Measurements from ENCODE around the gene FAF1. TPM values are rescaled to one million over a fixed set of nuclear protein-coding genes. Genes with fewer than 3 reads are reported as not detected.

The FAF1 gene
- total and polyA plus RNA-seq, 8 donors: 47.4 to 58.3 (median 53.2) TPM

DNA sequence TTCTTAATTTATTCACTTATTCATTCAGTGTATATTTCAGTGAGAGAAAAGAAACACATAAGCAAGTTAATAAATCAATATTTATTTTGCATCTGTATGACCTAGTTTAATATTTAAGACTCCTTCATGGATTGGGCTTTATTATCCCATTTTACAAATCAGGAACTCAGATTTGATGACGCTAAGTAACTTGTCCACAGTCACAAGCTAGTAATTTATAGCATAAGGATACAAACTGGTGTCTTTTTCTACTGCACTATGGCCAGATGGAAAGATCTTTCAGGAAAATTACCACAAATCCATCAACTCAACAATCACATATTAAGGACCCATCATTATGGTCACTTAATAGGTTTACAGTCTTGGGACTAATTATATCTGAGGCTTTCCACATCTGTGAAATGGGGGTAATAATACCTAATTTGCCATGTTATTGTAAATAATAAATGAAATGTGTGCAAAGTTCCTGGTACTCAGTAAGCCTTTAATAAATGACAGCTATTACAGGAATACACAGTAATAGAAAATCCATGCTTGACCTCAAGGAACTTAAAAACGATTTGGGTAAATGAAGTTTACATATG, 23.2 kb upstream of the FAF1 start:
- intact Hi-C loops (cut with DNase I): no loop called here
- H3K4me3 ChIP-seq: no peak overlapping the region
- H3K36me3 ChIP-seq: no peaks in the 10 kb centered on the region
- no peaks in the 10 kb centered on the region for H3K4me1 ChIP-seq
- DNase-seq (no peak), ATAC-seq (no peak)
- no peak for TF ChIP-seq CTCF (IDR thresholded peaks at IDR 0.05)
- H3K9me3 ChIP-seq: no peaks in the 10 kb centered on the region
- no peak overlapping the region for H3K27ac ChIP-seq
- H3K27me3 ChIP-seq: peaks cover 0 to 53% of the 10 kb centered on the region in 2 donors

GRCh38 chr1:50982611-50983010, 22.5 kb upstream of the FAF1 start:
- H3K4me1 ChIP-seq: no peaks in the 10 kb centered on the region
- DNase-seq (no peak), ATAC-seq (no peak)
- H3K9me3 ChIP-seq: no peaks in the 10 kb centered on the region
- H3K27me3 ChIP-seq: peaks cover 0 to 59% of the 10 kb centered on the region in 2 donors
- no peak for TF ChIP-seq CTCF (IDR thresholded peaks at IDR 0.05)
- H3K4me3 ChIP-seq: no peak overlapping the region
- no peak overlapping the region for H3K27ac ChIP-seq
- intact Hi-C loops (cut with DNase I): no loop called here
- H3K36me3 ChIP-seq: no peaks in the 10 kb centered on the region

DNA sequence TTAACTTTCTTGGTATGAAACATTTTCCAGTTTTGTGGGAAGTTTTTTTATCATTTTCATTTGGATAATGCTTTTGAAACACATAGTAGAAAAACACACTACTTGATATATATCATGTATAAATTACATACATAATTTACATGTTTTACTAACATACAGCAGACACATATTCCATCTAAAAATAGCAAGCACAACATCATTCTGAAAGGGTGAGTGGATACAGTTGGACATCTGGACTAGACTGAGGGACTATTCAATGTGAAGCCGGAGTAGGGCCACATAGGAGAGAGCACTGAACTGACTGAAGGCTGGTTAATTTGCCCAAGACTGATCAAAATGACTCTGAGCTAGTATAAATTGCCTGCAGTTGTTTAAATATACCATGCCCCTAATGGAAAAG, 21.7 kb upstream of the FAF1 start:
- intact Hi-C loops (cut with DNase I): no loop called here
- peaks cover 0 to 68% of the 10 kb centered on the region in 2 donors for H3K27me3 ChIP-seq
- DNase-seq (no peak), ATAC-seq (no peak)
- H3K27ac ChIP-seq: no peak overlapping the region
- H3K36me3 ChIP-seq: no peaks in the 10 kb centered on the region
- H3K4me3 ChIP-seq: no peak overlapping the region
- H3K4me1 ChIP-seq: peaks cover 0 to 3% of the 10 kb centered on the region in 2 donors
- no peaks in the 10 kb centered on the region for H3K9me3 ChIP-seq
- no peak for TF ChIP-seq CTCF (IDR thresholded peaks at IDR 0.05)

- Histone ChIP-seq H3K36me3 (no peaks in the 10 kb centered on the region), H3K4me3 (no peak overlapping the region), H3K4me1 (peaks cover 0 to 9% of the 10 kb centered on the region in 2 donors), H3K9me3 (no peaks in the 10 kb centered on the region), H3K27me3 (peaks cover 0 to 73% of the 10 kb centered on the region in 2 donors), H3K27ac (no peak overlapping the region)
- intact Hi-C loops (cut with DNase I): no loop called here
- DNase-seq (no peak), ATAC-seq (no peak)
- no peak for TF ChIP-seq CTCF (IDR thresholded peaks at IDR 0.05)
Observed at GRCh38 chr1:50980505-50980904, 20.4 kb upstream of the FAF1 start.

GRCh38 chr1:50979937-50980336, 19.9 kb upstream of the FAF1 start:
- intact Hi-C loops (cut with DNase I): no loop called here
- no peak for TF ChIP-seq CTCF (IDR thresholded peaks at IDR 0.05)
- H3K9me3 ChIP-seq: no peaks in the 10 kb centered on the region
- H3K27me3 ChIP-seq: peaks cover 0 to 73% of the 10 kb centered on the region in 2 donors
- no peak for ATAC-seq
- H3K36me3 ChIP-seq: no peaks in the 10 kb centered on the region
- DNase-seq: no peak
- no peak overlapping the region for H3K27ac ChIP-seq
- H3K4me1 ChIP-seq: peaks cover 0 to 9% of the 10 kb centered on the region in 2 donors
- H3K4me3 ChIP-seq: no peak overlapping the region
